Measurements from ENCODE around the gene DUOX2.
"Not testable (repeated sequence)": the region's sequence is repeated elsewhere in the genome, so short reads cannot be mapped to it uniquely, and the experiment has no call there.

Gene DUOX2

GRCh38 chr15:45077391-45077790 is 36.6 kb downstream of the DUOX2 start:
- DNase-seq (ENCODE audit: low read depth in 2 of 3, low spot score in 2 of 3), result not testable (repeated sequence)

- not testable (repeated sequence) for DNase-seq (ENCODE audit: low read depth in 2 of 3, low spot score in 2 of 3)
These were observed 38.3 kb downstream of the DUOX2 start for GRCh38 chr15:45075440-45076320.

GRCh38 chr15:45073602-45074001 is 40.4 kb downstream of the DUOX2 start:
- not testable (repeated sequence) for DNase-seq (ENCODE audit: low read depth in 2 of 3, low spot score in 2 of 3)

GRCh38 chr15:45069942-45070360 is 44.0 kb downstream of the DUOX2 start:
- DNase-seq (ENCODE audit: low read depth in 2 of 3, low spot score in 2 of 3), result not testable (repeated sequence)

GRCh38 chr15:45064386-45064785 is 49.6 kb downstream of the DUOX2 start:
- no peak for DNase-seq (ENCODE audit: low read depth in 2 of 3, low spot score in 2 of 3)

- DNase-seq (ENCODE audit: low read depth in 2 of 3, low spot score in 2 of 3), result not testable (repeated sequence)
These were observed 51.7 kb downstream of the DUOX2 start for GRCh38 chr15:45062301-45062700.

GRCh38 chr15:45058690-45059675 is 55.0 kb downstream of the DUOX2 start:
- DNase-seq (ENCODE audit: low read depth in 2 of 3, low spot score in 2 of 3), result not testable (repeated sequence)

- not testable (repeated sequence) for DNase-seq (ENCODE audit: low read depth in 2 of 3, low spot score in 2 of 3)
These were observed 61.3 kb downstream of the DUOX2 start for GRCh38 chr15:45052676-45053075.

- DNase-seq (ENCODE audit: low read depth in 2 of 3, low spot score in 2 of 3), result no peak
These were observed 63.4 kb downstream of the DUOX2 start for GRCh38 chr15:45050587-45050986.

GRCh38 chr15:45048794-45049631 is 65.0 kb downstream of the DUOX2 start:
- DNase-seq (ENCODE audit: low read depth in 2 of 3, low spot score in 2 of 3), result no peak

- DNase-seq (ENCODE audit: low read depth in 2 of 3, low spot score in 2 of 3), result not testable (repeated sequence)
These were observed 65.6 kb downstream of the DUOX2 start for GRCh38 chr15:45048449-45048793.

- DNase-seq (ENCODE audit: low read depth in 2 of 3, low spot score in 2 of 3), result not testable (repeated sequence)
These were observed 69.7 kb downstream of the DUOX2 start for GRCh38 chr15:45044270-45044669.

- DNase-seq (ENCODE audit: low read depth in 2 of 3, low spot score in 2 of 3), result not testable (repeated sequence)
These were observed 71.1 kb downstream of the DUOX2 start for GRCh38 chr15:45042859-45043258.

All from activated CD8-positive, alpha-beta memory T cell treated with anti-CD3 and anti-CD28 coated beads for 48 hours (primary cell).